ENCODE measurements around the gene GLOD5. TPM values are rescaled to one million over a fixed set of nuclear protein-coding genes. Genes with fewer than 3 reads are reported as not detected.

The GLOD5 gene
- polyA plus RNA-seq, 4 donors = 4.4 to 56.1 (median 22.1) TPM

DNA sequence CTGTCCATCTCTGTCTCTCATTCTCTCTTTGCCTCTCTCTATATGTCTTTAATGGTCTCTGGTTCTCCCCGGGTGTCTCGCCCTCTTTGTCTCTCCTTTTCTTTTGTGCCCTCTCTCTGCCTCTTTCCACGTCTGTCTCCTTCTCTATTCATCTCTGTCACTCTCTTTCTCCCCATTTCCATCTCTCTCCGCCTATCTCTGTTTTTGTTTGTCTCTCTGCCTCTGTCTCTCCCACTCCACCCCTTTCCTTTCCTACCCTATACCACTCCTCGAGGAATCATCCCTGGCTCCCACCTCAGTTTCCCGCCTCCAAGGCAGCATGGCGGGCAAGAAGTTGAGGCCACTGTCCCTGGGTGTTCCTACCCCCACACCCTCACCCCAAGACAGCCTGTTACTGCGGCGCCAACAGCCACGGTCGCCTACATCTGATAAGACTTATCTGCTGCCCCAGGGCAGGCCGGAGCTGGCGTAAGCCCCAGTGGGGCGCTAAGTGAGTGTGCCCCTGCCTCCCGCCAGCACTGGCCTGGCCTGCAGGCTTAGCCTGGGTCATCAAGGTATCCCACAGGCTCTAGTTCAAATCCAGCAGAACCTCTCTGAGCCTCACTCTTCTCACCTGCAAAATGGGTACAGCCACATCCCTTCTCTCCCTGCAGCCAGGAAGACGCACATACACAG, 24.1 kb downstream of the GLOD5 start:
- Histone ChIP-seq H3K27me3 (ENCODE audit: control insufficient read depth in 3 of 3, insufficient read depth in 3 of 3, low read length in 3 of 3) (no peaks in the 10 kb centered on the region), H3K27ac (ENCODE audit: low read depth in 1 of 3, low read length in 2 of 3) (no peak overlapping the region), H3K9me3 (ENCODE audit: control insufficient read depth in 2 of 2, insufficient read depth in 1 of 2, low read depth in 1 of 2, low read length in 1 of 2) (no peaks in the 10 kb centered on the region), H3K4me1 (ENCODE audit: control insufficient read depth in 3 of 3, insufficient read depth in 2 of 3, low read depth in 1 of 3, low read length in 2 of 3) (no peaks in the 10 kb centered on the region), H3K36me3 (ENCODE audit: control insufficient read depth in 3 of 3, insufficient read depth in 2 of 3, low read depth in 1 of 3, low read length in 3 of 3) (no peaks in the 10 kb centered on the region), H3K4me3 (ENCODE audit: low read depth in 1 of 3, low read length in 3 of 3) (no peak overlapping the region)
- DNase-seq (no peak), FAIRE-seq (no peak)
- 54 to 76% (median 64%) methylated on average over 13 to 16 of the region's 16 CpGs for WGBS, 3 donors

DNA sequence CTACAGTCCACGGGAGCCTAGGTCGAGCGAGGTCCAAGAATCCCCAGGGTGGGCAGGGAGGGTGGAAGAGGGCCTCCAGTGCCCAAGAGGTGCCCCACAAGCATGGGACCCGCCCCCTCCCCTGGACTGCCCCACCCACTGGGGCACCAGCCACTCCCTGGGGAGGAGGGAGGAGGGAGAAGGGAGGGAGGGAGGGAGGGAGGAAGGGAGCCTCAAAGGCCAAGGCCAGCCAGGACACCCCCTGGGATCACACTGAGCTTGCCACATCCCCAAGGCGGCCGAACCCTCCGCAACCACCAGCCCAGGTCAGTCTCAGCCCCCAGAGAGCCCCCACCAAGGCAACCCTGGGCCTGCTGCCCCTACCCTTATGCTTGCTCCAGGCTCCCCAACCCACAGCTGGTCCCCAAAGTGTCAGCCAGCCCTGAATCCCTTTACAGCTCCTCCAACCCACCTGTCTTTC, 24.8 kb downstream of the GLOD5 start, which contains the start of gene GATA1:
Gene GATA1, plus strand, starts transcription at position 250 of the 460 bp plus-strand sequence. CDS start 4,520 bp downstream, outside the sequence.
- H3K9me3 ChIP-seq (ENCODE audit: control insufficient read depth in 2 of 2, insufficient read depth in 1 of 2, low read depth in 1 of 2, low read length in 1 of 2) = no peaks in the 10 kb centered on the region
- 63 to 75% (median 71%) methylated on average over 4 to 7 of the region's 7 CpGs for WGBS, 3 donors
- no peaks in the 10 kb centered on the region for H3K36me3 ChIP-seq (ENCODE audit: control insufficient read depth in 3 of 3, insufficient read depth in 2 of 3, low read depth in 1 of 3, low read length in 3 of 3)
- H3K27ac ChIP-seq (ENCODE audit: low read depth in 1 of 3, low read length in 2 of 3) = no peak within 1 kb of the TSS
- H3K4me1 ChIP-seq (ENCODE audit: control insufficient read depth in 3 of 3, insufficient read depth in 2 of 3, low read depth in 1 of 3, low read length in 2 of 3) = no peaks in the 10 kb centered on the region
- FAIRE-seq (no peak), DNase-seq (no peak)
- no peaks in the 10 kb centered on the region for H3K27me3 ChIP-seq (ENCODE audit: control insufficient read depth in 3 of 3, insufficient read depth in 3 of 3, low read length in 3 of 3)
- no peak within 1 kb of the TSS for H3K4me3 ChIP-seq (ENCODE audit: low read depth in 1 of 3, low read length in 3 of 3)

DNA sequence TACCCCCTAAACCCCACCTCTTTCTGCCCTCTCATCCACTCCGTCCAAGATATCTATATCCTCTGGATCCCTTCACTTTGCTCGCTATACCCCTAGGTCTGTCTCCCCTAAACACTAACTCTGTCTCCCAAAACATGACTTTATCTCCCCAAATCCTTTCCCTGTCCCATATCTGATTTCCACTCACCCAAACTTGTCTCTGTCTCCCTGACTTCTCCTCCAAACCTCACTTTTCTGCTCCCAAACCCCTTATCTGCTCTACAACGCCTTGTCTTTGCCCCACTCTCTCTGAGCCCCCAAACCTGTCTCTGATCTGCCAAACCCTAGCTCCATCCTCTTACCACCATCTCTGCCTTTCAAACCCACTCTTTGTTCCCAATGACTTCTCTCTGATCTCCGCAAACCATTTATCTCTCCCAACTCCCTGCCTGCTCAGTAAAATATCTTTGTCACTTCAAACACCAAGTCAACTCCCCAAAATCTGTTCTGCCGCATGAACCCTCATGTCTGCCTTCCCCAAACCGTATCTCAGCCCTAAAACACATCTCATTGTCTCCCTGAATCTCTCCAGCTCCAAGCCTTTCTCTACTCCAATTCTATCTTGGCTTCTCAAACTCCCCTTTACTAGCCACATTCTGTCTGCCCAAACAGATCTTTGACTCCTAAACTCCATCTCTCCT, 25.4 kb downstream of the GLOD5 start:
- H3K36me3 ChIP-seq (ENCODE audit: control insufficient read depth in 3 of 3, insufficient read depth in 2 of 3, low read depth in 1 of 3, low read length in 3 of 3) = no peaks in the 10 kb centered on the region
- H3K4me3 ChIP-seq (ENCODE audit: low read depth in 1 of 3, low read length in 3 of 3) = no peak overlapping the region
- no peaks in the 10 kb centered on the region for H3K4me1 ChIP-seq (ENCODE audit: control insufficient read depth in 3 of 3, insufficient read depth in 2 of 3, low read depth in 1 of 3, low read length in 2 of 3)
- DNase-seq (no peak), FAIRE-seq (no peak)
- no peaks in the 10 kb centered on the region for H3K9me3 ChIP-seq (ENCODE audit: control insufficient read depth in 2 of 2, insufficient read depth in 1 of 2, low read depth in 1 of 2, low read length in 1 of 2)
- no peak overlapping the region for H3K27ac ChIP-seq (ENCODE audit: low read depth in 1 of 3, low read length in 2 of 3)
- 61 to 74% (median 69%) methylated on average over 6 of the region's 6 CpGs for WGBS, 3 donors
- H3K27me3 ChIP-seq (ENCODE audit: control insufficient read depth in 3 of 3, insufficient read depth in 3 of 3, low read length in 3 of 3) = no peaks in the 10 kb centered on the region

- no peaks in the 10 kb centered on the region for H3K4me1 ChIP-seq (ENCODE audit: control insufficient read depth in 3 of 3, insufficient read depth in 2 of 3, low read depth in 1 of 3, low read length in 2 of 3)
- H3K36me3 ChIP-seq (ENCODE audit: control insufficient read depth in 3 of 3, insufficient read depth in 2 of 3, low read depth in 1 of 3, low read length in 3 of 3) = no peaks in the 10 kb centered on the region
- WGBS, 3 donors = 35 to 52% (median 45%) methylated on average over 15 to 17 of the region's 17 CpGs
- no peaks in the 10 kb centered on the region for H3K9me3 ChIP-seq (ENCODE audit: control insufficient read depth in 2 of 2, insufficient read depth in 1 of 2, low read depth in 1 of 2, low read length in 1 of 2)
- H3K27me3 ChIP-seq (ENCODE audit: control insufficient read depth in 3 of 3, insufficient read depth in 3 of 3, low read length in 3 of 3) = no peaks in the 10 kb centered on the region
- no peak for FAIRE-seq
- DNase-seq = no peak
- H3K27ac ChIP-seq (ENCODE audit: low read depth in 1 of 3, low read length in 2 of 3) = no peak overlapping the region
- no peak overlapping the region for H3K4me3 ChIP-seq (ENCODE audit: low read depth in 1 of 3, low read length in 3 of 3)
Measured at GRCh38 chrX:48787505-48788443, 26.2 kb downstream of the GLOD5 start.

- 53 to 69% (median 55%) methylated on average over 7 of the region's 7 CpGs for WGBS, 3 donors
- H3K27me3 ChIP-seq (ENCODE audit: control insufficient read depth in 3 of 3, insufficient read depth in 3 of 3, low read length in 3 of 3) = no peaks in the 10 kb centered on the region
- no peaks in the 10 kb centered on the region for H3K9me3 ChIP-seq (ENCODE audit: control insufficient read depth in 2 of 2, insufficient read depth in 1 of 2, low read depth in 1 of 2, low read length in 1 of 2)
- FAIRE-seq (no peak), DNase-seq (no peak)
- no peaks in the 10 kb centered on the region for H3K36me3 ChIP-seq (ENCODE audit: control insufficient read depth in 3 of 3, insufficient read depth in 2 of 3, low read depth in 1 of 3, low read length in 3 of 3)
- no peak overlapping the region for H3K4me3 ChIP-seq (ENCODE audit: low read depth in 1 of 3, low read length in 3 of 3)
- peaks cover 0 to 9% (median 0%) of the 10 kb centered on the region in 3 donors for H3K4me1 ChIP-seq (ENCODE audit: control insufficient read depth in 3 of 3, insufficient read depth in 2 of 3, low read depth in 1 of 3, low read length in 2 of 3)
- H3K27ac ChIP-seq (ENCODE audit: low read depth in 1 of 3, low read length in 2 of 3) = no peak overlapping the region
Measured at GRCh38 chrX:48789366-48790220, 28.0 kb downstream of the GLOD5 start.

- Histone ChIP-seq H3K9me3 (ENCODE audit: control insufficient read depth in 2 of 2, insufficient read depth in 1 of 2, low read depth in 1 of 2, low read length in 1 of 2) (no peaks in the 10 kb centered on the region), H3K27ac (ENCODE audit: low read depth in 1 of 3, low read length in 2 of 3) (no peak overlapping the region), H3K4me1 (ENCODE audit: control insufficient read depth in 3 of 3, insufficient read depth in 2 of 3, low read depth in 1 of 3, low read length in 2 of 3) (peaks cover 0 to 12% (median 0%) of the 10 kb centered on the region in 3 donors), H3K4me3 (ENCODE audit: low read depth in 1 of 3, low read length in 3 of 3) (no peak overlapping the region), H3K27me3 (ENCODE audit: control insufficient read depth in 3 of 3, insufficient read depth in 3 of 3, low read length in 3 of 3) (no peaks in the 10 kb centered on the region), H3K36me3 (ENCODE audit: control insufficient read depth in 3 of 3, insufficient read depth in 2 of 3, low read depth in 1 of 3, low read length in 3 of 3) (no peaks in the 10 kb centered on the region)
- DNase-seq (no peak), FAIRE-seq (no peak)
- 62 to 72% (median 70%) methylated on average over 5 of the region's 5 CpGs for WGBS, 3 donors
Measured at GRCh38 chrX:48790477-48790876, 28.9 kb downstream of the GLOD5 start.

- Histone ChIP-seq H3K36me3 (ENCODE audit: control insufficient read depth in 3 of 3, insufficient read depth in 2 of 3, low read depth in 1 of 3, low read length in 3 of 3) (no peaks in the 10 kb centered on the region), H3K4me3 (ENCODE audit: low read depth in 1 of 3, low read length in 3 of 3) (no peak overlapping the region), H3K4me1 (ENCODE audit: control insufficient read depth in 3 of 3, insufficient read depth in 2 of 3, low read depth in 1 of 3, low read length in 2 of 3) (peaks cover 0 to 17% (median 0%) of the 10 kb centered on the region in 3 donors), H3K9me3 (ENCODE audit: control insufficient read depth in 2 of 2, insufficient read depth in 1 of 2, low read depth in 1 of 2, low read length in 1 of 2) (no peaks in the 10 kb centered on the region), H3K27me3 (ENCODE audit: control insufficient read depth in 3 of 3, insufficient read depth in 3 of 3, low read length in 3 of 3) (no peaks in the 10 kb centered on the region), H3K27ac (ENCODE audit: low read depth in 1 of 3, low read length in 2 of 3) (no peak overlapping the region)
- WGBS, 3 donors = 84 to 92% (median 92%) methylated on average over 6 to 11 of the region's 11 CpGs
- DNase-seq (no peak), FAIRE-seq (no peak)
Measured at GRCh38 chrX:48791063-48791820, 29.7 kb downstream of the GLOD5 start.

Data from small intestine (tissue), 7 donors.